ENCODE measurements around the gene CERS1.

CERS1 gene, protein sequence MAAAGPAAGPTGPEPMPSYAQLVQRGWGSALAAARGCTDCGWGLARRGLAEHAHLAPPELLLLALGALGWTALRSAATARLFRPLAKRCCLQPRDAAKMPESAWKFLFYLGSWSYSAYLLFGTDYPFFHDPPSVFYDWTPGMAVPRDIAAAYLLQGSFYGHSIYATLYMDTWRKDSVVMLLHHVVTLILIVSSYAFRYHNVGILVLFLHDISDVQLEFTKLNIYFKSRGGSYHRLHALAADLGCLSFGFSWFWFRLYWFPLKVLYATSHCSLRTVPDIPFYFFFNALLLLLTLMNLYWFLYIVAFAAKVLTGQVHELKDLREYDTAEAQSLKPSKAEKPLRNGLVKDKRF

DNA sequence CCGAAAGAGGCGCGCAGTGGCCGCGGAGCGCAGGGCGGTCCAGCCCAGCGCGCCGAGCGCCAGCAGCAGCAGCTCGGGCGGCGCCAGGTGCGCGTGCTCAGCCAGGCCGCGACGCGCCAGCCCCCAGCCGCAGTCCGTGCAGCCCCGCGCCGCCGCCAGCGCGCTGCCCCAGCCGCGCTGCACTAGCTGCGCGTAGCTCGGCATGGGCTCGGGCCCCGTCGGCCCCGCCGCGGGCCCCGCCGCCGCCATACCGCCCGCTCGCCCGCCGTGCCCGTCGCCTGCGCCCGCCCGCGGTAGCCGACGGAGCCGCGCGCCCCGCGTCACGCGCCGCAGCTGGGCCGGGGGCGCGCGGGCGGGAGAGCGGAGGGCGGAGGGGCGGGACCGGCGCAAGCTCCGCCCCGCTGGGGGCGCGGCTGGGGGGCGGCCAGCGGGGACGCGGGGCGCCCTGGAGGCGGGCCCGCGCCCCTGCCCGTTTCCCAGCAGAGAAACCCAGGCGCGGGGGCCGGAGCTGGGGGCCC lies at the start of gene CERS1:
TSS of gene CERS1 (minus strand) at position 335 of the 518 bp plus-strand sequence. CDS start at position 249, 86 bp downstream.
- DNase-seq = no peak

DNA sequence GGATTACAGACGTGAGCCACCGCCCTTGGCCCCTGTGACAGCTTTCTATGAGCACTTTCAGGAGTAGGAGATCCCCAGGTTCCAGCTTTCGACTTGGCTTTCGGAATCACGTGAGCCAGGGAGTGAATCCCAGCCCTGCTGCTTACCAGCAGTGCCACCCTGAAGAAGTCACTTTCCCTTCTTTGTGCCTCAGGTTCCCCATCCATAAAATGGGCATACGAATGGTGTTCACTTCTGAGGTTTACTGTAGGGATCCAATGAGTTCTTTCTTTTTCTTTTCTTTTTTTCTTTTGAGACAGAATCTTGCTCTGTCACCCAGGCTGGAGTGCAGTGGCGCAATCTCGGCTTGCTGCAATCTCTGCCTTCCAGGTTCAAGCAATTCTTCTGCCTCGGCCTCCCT lies 49.3 kb upstream of the CERS1 start:
- DNase-seq = no peak

DNA sequence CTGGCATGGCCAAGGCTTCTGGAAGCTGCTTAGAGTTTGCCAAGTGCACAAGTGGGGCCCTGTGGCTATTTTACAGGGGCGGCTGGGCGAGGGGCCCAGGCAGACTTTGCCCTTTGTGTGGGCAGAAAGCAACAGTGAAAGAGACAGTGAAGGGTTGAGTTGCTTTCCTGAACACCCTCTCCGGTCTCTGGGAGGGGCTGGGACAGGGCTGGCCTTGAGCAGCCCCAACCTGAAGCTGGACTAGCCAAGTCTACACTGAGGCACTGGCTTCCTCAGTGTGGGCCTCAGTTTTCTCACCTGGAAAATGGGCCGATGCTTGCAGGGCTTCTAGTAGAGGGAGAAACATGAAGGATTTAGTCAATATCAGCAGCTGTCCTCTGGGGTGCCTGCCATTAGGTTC lies 47.5 kb upstream of the CERS1 start:
- no peak for DNase-seq

DNA sequence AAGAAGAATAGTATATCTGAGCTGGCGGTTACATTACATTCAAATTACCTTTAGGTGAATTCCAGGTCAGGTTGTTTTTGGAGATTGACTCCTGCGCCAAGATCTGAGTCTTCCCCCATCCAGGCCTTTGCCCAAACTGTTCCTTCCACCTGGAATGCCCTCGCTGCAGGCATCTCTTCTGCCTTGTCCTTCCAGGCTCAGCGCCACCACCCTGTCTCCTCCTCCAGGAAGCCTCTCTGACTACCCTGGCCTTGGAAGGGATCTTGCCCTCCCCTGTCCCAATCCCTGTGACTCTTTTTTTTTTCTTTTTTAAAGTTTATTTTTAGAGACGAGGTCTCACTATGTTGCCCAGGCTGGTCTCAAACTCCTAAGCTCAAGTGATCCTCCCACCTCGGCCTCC lies 46.7 kb upstream of the CERS1 start:
- DNase-seq = no peak

DNA sequence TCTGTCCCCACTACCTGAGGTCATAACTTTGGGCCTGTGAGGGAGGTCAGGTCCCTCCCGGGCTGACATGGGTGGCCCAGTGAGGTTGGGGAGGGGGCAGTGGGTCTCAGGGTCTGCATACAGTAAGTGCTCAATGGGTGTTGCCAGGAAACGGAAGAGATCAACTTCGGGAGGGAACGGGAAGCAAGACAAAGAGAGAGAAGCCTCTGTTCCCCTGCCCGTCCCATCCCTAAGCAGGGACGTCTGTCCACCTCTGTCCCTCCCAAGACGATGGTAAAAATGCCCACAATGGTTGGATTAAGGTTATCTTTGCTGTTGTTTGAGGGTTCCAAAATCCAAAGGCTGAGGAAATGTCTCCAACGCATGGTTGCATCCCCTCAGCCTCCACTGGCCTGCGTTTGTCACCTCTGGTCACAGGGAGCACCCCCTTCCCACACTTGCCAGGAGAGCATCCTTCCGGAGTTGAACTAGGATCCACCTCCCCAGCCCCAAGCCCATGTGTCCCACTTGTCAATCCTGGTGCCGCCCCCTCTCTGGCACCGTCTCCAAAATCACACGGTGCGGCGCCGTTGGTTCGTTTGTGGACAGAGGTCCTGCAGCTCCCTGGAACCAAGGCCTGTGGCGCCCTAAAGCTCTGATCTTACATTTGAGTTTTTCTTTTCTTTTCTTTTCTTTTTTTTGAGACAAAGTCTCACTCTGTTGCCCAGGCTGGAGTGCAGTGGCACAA lies 45.8 kb upstream of the CERS1 start:
- DNase-seq = no peak

DNA sequence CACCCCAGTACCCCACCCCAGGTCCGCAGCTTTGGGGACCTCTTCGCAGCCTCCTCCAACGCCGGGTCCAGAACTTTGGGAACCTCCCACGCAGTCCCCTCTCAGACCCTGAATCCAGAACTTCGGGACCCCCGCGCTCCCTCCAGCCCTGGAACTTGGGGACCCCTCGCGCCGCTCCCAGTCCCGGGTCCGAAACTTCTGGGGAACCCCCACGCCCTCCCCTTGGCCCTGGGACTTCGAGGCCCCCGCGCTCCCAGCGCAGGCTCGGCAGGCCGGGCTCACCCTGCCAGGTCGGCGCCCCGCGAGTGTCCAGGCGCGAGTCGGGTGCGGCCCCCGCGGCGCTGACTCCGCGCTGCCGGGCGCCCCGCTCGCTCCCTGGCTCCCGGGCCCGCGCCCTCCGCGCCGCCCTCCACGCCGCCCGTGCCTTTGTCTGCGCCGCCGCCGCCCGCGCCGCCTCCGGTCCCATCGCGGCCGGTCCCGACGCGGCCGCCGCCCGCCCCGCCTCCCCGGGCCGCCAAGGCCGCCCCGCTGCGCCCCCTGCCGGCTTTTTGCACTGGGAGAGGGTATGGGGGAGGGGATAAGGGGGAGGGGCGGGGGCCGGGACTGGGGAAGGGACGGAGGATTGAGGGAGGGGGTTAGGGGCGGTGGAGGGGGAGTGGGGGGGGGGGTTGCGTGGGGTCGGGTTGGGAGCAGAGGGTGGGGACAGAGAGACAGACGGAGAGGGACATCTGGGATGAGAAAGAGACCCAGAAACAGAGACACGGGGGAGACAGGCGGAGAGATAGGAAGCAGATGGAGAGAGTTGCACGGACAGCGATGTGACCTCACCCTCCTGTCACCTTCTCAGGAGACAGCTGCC lies 45.0 kb upstream of the CERS1 start, which contains the start of gene HOMER3:
TSS of gene HOMER3 (minus strand) at position 449 of the 859 bp plus-strand sequence. CDS start 2,235 bp downstream, outside the sequence.
- DNase-seq = peak; percentile 7 to 49

DNA sequence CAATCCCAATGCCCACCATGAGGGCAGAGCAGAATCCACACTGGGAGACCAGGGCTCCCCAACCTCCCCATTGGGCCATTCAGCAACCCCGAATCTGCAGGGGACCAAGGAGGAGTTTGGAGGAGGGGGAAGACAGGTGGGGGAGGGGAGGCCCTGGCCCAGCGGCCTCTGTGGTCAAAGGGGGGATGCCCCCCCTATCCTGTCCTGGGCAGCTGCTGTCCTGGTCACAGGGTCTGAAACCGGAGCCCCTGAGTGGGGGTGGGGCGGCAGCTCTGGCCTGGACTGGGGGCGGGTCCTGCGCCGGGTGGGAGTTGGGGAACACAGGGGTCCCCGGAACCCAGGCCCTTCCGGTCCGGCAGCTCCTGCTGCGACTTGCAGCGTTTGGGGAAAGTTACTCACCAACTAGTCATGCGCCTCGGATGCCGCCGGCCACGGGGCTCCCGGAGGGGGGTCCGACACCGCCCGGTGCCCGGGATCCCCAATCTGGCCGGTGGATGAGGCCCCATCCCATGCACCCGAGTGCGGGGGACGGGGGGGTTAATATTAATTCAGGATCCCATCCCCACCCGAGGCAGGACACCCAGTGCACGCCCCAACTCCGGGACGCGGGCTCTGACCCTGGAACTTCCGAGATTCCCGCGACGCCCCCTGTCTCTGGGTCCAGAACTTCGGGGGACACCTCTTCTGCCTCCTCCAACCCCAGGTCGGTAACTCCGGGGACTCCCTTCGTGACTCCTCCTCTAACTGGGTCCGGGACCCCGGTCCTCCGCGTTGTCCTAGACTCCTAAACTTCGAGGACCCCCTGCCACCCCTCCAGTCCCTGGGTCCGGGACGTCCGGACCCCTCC lies 44.2 kb upstream of the CERS1 start:
- no peak for DNase-seq

DNA sequence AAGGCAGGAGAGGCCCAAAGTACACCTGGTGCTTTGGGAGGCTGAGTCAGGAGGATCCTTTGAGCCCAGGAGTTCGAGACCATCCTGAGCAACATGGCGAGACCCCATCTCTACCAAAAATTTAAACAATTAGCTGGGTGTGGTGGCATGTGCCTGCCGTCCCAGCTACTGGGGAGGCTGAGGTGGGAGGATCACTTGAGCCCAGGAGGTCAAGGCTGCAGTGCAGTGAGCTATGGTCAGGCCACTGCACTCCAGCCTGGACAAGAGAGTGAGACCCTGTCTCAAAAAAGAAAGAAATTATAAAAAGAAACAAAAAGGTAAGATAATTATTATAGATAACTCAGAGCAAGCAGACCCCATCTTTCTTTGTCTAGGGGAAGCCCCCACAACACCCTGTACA lies 43.2 kb upstream of the CERS1 start:
- DNase-seq = no peak

DNA sequence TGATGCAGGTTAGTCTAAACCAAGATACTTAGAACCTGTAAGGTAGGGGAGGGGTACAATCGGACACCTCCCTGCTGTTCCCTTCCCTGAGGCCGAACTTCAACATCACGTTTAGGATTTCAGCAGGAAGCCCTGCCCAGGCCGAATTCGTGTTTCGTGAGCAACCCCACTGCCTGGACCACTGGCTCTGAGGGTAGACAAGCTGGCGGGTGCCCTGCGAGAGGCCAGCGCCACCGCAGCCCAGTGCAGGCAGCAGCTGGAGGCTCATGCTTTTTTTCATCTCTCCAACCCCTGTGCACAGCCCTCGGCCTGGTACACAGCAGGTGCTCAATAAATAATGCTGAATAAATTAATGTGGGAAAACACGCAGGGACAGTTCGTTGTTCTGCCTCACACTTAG lies 37.3 kb upstream of the CERS1 start:
- no peak for DNase-seq

DNA sequence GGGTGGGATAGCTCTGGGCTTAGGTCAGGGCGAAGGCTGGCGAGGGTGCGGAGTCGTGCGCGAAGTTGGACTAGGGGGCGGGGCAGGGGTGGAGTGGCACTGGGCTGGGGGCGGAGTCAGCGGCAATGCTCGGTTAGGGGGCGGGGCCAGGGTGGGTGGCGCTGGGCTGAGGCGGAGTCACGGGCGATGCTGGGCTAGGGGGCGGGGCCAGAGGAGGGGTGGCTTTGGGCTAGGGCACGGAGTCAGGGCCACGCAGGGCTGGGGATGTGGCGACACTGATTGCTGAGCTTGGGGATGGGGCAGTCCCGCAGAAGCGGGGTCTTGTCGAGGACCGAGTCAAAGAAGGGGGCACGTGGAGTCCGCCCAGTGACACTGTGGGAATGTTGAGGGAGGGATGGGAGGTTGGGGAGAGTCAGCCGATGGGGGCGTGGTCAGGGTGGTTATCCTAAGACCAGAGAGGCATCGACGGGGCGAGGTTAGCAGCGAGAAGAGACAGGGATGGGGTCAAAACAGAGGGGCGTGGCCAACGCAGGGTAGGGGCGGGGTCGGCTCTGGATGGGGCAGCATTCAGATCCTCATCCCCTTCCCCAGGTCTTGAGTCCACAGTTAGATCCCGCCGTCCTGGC lies 36.4 kb upstream of the CERS1 start:
- DNase-seq = peak; percentile 26 to 45

DNA sequence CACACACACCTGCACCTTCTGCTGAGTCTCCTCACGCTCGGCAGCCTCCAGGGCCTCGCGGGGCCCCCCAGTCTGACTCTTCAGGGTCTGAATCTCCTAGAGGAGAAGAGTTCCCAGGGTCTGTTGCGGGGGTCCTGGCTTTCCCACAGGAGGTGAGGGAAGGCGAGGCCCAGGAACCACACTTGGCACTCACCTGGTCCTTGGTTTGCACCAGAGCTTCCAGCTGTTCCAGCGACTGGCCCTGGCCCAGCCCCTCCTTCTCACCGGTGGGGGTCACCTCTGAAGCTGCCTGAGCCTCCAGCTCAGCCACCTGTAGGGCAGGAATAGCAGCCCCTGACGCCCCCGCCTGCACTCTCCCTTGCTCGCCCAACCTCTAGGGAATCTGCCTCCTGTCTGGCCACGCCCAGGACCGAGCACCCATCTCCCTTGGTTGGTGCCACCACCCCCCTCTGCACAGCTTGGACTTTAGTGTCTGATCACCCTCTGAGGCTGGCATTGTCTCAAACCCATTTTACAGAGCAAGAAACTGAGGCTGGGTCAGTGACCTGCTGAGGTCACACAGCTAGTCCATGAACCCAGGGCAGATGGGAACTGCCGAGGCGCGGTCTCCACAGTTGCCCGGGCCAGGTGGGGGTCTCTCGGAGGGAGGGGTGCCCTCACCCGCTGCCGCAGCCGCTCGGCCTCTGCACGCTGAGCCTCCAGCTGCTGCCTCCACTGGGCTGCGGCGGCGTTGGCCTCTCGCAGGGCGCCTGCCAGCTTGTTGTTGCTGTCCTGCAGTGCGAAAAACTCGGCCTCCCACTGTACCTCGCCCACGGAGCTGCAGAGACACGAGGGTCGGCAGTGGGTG lies 35.6 kb upstream of the CERS1 start:
- DNase-seq = no peak

DNA sequence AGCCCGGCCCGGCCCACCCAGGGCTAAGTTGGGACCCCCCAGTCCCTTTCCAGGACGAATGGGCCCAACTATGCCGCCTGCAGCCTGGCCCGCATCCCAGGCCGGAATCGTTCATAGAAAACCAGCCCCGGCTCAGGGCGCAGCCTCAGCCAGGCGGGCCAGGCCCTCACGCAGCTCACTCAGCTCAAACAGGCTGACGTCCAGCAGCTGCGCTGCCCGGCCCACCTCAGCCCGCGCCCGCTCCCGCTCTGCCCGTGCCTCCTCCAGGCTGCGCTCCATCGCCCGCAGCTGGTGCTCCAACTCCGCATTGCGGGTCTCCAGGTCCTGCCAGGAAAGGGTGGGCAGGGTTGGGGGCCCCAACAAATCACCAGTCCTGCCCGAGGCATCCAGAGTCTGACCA lies 33.4 kb upstream of the CERS1 start:
- DNase-seq = no peak

DNA sequence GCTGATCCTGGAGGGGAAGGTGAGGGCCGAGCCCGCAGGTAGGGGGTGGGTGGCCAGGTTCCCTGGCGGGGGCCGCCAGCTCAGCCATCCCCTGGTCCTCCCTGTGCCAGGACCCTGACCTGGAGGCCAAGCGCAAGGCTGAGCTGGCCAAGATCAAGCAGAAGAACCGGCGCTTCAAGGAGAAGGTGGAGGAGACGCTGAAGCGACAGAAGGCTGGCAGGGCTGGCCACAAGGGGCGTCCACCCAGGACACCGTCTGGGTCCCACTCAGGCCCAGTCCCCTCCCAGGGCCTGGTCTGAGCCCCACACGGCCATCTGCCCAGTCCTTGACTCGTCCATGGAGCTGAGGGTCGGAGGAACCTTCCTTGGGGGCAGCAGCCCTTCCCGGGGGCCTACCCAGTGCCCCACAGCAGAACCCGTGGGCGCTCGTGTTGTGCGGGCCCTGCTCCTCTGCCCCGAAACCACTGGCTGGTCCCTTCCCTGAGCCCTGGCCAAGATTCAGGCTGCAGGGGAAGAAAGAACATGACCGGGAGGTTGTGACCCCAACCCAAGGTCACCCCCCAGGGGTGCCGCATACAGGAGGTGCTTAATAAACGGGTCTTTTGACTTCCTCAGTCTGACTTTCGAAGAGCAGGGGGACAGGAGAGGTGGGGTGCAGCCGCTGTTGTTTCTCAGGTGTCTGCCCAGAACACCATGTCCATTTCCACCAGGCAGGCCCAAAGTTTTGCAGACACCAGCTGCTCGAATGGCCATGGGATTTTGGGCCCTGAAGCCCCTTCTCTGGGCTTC lies 32.3 kb upstream of the CERS1 start:
- DNase-seq = no peak

DNA sequence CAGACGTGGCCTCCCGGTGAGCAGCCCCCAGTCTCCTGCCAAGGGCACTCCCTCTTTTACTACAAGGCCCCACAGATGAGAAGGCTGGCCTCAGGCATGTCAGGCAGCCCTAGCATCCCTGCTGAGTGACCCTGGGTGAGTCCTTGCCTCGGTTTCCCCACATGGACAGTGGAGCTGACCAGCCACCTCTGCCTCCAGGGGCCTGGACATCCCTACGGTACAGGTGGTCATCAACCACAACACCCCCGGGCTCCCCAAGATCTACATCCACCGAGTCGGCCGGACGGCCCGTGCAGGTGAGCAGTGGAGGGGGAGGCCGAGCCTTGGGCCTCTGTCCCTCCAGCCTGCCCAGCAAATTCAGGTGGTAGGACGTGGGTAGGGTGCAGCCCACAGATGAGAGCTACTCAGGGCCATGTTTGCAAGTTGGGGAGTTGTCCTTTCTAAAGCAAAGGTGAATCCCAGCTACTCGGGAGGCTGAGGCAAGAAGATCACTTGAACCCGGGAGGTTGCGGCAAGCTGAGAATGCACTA lies 28.8 kb upstream of the CERS1 start:
- DNase-seq = no peak

DNA sequence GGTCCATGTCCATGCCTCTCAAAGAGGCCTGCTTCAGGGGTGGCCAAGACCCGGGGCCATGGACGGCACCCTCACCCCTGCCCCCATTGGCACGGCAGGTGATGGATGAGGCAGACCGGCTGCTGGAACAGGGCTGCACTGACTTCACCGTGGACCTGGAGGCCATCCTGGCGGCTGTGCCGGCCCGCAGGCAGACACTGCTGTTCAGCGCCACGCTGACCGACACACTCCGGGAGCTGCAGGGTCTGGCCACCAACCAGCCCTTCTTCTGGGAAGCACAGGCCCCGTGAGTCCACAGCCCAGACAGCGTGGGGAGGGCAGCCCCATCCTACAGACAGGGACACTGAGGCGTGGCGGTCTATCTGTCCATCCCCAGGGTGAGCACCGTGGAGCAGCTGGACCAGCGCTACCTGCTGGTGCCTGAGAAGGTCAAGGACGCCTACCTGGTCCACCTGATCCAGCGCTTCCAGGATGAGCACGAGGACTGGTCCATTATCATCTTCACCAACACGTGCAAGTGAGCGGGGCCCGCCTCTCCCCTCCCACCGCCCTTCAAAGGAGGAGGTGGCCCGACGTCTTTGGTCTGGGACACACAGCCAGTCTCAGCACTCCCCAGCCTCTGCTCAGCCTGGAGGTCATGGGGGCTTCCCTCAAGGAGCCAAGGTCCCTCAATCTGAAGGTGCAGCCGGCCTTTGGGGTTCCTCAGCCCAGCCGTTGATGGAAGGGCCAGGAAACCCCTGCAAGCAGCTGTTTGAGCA lies 26.4 kb upstream of the CERS1 start:
- no peak for DNase-seq

DNA sequence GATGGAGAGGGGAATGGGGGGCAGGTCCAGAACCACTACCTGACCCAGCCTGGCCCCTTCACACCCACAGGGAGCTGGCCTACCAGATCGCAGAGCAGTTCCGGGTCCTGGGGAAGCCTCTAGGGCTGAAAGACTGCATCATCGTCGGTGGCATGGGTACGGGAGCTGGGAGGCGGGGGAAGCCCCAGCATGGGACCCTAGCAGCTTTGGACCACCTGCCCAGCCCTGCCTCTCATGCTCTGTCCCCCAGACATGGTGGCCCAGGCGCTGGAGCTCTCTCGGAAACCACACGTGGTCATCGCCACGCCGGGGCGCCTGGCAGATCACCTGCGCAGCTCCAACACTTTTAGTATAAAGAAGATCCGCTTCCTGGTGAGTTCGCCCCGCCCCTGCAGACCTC lies 25.6 kb upstream of the CERS1 start:
- no peak for DNase-seq

DNA sequence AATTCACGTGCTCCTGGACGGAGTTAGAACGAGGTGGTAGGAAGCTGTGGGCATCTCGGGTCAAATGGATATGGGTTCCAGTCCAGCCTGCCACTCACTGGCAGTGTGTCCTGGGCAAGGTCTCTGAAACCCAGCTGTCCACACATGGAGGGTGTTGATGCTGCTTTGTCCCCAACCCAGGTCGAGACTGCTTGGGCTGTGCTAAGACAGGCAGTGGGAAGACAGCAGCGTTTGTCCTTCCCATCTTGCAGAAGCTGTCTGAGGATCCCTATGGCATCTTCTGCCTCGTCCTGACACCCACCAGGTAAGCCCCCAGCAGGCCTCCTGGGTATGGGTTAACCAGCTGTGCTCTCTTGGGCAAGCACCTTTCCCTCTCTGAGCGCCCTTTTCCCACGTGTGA lies 24.4 kb upstream of the CERS1 start:
- DNase-seq = no peak

DNA sequence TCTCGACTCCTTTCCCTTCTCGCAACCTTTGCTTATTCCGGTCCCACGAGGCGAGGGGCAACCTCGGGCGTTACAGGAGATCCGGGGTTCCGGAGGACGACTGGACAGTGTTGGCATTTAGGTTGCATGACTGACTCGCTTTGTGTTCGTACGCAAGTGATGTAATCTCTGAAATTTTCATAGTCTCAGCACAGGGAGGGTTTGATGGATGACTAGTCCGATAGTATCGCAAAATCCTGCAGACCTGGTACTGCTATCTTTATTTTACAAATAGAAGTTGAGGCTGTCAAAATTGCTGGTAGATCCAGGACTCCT lies 23.9 kb upstream of the CERS1 start:
- DNase-seq = no peak

All from SHP77 (cell line).